Epithelial cell of esophagus (primary cell): Measurements from ENCODE around the gene PHYKPL.

ENCODE experiments used
- DNase-seq: peaks from one replicate; pipeline ENCODE4 v3.0.0; 2010; ENCODE audit warnings: low read depth
- H3K4me3 ChIP-seq: 2 replicates; pipeline ENCODE4 v1.5.1; 2011; ENCODE audit warnings: mild to moderate bottlenecking, low read length, control low read depth
- TF ChIP-seq, protein P1 (sequence below): IDR thresholded peaks from 2 replicates; pipeline ENCODE4 v1.5.1; 2011; ENCODE audit warnings: low read depth, mild to moderate bottlenecking, low read length, control low read depth, inconsistent platforms; ENCODE audit not compliant: insufficient read depth; ENCODE audit errors: missing control alignments

Gene PHYKPL

GRCh38 chr5:178232124-178232919 is at the start of gene PHYKPL:
Gene PHYKPL, minus strand, starts transcription at chr5:178232802. Its CDS starts 252 bp downstream, at chr5:178232550.
- TF ChIP-seq, protein P1, sequence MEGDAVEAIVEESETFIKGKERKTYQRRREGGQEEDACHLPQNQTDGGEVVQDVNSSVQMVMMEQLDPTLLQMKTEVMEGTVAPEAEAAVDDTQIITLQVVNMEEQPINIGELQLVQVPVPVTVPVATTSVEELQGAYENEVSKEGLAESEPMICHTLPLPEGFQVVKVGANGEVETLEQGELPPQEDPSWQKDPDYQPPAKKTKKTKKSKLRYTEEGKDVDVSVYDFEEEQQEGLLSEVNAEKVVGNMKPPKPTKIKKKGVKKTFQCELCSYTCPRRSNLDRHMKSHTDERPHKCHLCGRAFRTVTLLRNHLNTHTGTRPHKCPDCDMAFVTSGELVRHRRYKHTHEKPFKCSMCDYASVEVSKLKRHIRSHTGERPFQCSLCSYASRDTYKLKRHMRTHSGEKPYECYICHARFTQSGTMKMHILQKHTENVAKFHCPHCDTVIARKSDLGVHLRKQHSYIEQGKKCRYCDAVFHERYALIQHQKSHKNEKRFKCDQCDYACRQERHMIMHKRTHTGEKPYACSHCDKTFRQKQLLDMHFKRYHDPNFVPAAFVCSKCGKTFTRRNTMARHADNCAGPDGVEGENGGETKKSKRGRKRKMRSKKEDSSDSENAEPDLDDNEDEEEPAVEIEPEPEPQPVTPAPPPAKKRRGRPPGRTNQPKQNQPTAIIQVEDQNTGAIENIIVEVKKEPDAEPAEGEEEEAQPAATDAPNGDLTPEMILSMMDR, result peak; percentile 11
- peak within 1 kb of the TSS; percentile 72 for H3K4me3 ChIP-seq
- peak; percentile 55 for DNase-seq

GRCh38 chr5:178282391-178282790 is 49.8 kb upstream of the PHYKPL start:
- H3K4me3 ChIP-seq, result no peak overlapping the region
- TF ChIP-seq, protein P1, result no peak

DNA sequence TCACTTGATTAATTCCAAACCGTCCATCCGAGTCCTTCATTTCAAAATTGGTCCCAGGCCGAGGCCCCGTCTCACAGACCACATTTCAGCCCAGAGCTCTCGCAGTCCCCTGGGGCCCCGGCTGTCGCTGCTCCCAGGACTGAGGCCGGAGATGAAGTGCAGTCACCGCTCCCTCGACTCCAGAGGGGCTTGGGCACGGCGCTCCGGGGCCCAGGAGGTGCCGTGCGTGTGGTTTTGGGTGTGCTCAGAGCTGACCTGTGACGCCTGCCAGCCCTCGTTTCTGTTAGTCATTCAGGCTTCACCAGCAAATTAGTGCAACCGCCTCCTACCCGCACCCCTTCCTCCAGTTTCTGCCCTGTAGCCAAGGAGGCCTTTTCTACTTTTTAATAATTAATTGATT is 48.7 kb upstream of the PHYKPL start:
- DNase-seq, result no peak
- TF ChIP-seq, protein P1, result no peak
- no peak overlapping the region for H3K4me3 ChIP-seq

More at GRCh38 chr5:178282391-178282790, 49.8 kb upstream of the PHYKPL start:
- DNase-seq, result no peak

GRCh38 chr5:178280631-178281030 is 48.0 kb upstream of the PHYKPL start:
- H3K4me3 ChIP-seq, result no peak overlapping the region
- TF ChIP-seq, protein P1, result no peak
- DNase-seq, result no peak

DNA sequence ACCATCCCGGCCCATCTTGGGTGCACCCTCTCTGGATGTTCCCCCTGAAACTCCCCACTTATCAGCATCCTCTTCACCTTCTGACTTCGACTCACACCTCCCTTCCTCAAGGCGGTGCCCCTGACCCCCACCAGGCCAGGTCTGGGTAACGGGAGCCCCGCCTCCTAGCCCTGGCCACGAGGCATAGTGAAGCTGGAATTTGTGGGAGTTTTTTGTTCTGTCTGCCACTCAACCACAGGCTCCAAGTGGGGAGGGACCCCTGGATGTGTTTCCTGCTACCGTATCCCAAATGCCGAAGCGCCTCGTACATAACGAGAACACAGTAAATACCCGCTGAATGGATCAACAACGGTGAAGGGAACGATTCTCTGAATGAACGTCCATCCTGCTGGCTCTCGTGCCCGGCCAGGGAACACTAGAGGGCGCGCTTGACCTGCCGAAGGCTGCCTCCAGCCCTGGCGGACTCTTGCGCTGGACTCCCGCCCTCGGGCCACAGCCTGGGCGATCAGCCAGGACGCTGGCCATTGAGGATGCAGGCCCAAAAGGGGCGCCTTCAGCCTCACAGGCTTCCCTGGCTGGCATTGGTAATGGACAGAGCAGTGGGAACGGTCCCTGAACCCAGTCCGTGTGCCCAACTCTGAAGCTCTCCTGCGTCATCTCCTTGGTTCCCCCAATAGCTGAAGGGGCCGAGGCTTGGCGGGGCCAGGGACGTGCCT is 47.3 kb upstream of the PHYKPL start:
- no peak overlapping the region for H3K4me3 ChIP-seq
- DNase-seq, result peak; percentile 39
- TF ChIP-seq, protein P1, result peak; percentile 78

- no peak overlapping the region for H3K4me3 ChIP-seq
- TF ChIP-seq, protein P1, result no peak
- no peak for DNase-seq
These were observed 46.6 kb upstream of the PHYKPL start for GRCh38 chr5:178279026-178279722.
